Cardiac muscle cell (in vitro differentiated cells and primary cell): ENCODE results near the gene EIF6. TPM values are rescaled to one million over a fixed set of nuclear protein-coding genes. Genes with fewer than 3 reads are reported as not detected.
A peak's percentile ranks its signal among the peaks of the same experiment; 100 is the strongest.

Source experiments
- DNase-seq, 2 donors: peaks; one replicate each; pipeline versions ENCODE4 v3.0.0 to v3.0.0-alpha.2; 2010 to 2017; ENCODE audit warnings: low read depth in 1 of 2, low spot score in 1 of 2
- H3K27ac ChIP-seq: fragments of 200-600 bp; sonication (generic); 2 replicates; pipeline ENCODE4 v1.5.1; 2016
- H3K27me3 ChIP-seq: fragments of 200-600 bp; sonication (generic); 2 replicates; pipeline ENCODE4 v1.6.0; 2016; ENCODE audit warnings: control low read depth
- H3K36me3 ChIP-seq: fragments of 200-600 bp; sonication (generic); 2 replicates; pipeline ENCODE4 v1.5.1; 2016; ENCODE audit warnings: control low read depth
- H3K4me1 ChIP-seq: fragments of 200-600 bp; sonication (generic); 2 replicates; pipeline ENCODE4 v1.8.1; 2017; ENCODE audit warnings: low read depth, mild to moderate bottlenecking, mixed run types
- H3K4me3 ChIP-seq: fragments of 200-600 bp; sonication (generic); 2 replicates; pipeline ENCODE4 v1.5.1; 2016; ENCODE audit warnings: mild to moderate bottlenecking
- H3K9me3 ChIP-seq: fragments of 200-600 bp; sonication (generic); 2 replicates; pipeline ENCODE4 v1.5.1; 2017; ENCODE audit warnings: low read depth, mild to moderate bottlenecking, control low read depth
- polyA plus RNA-seq: library from polyadenylated mRNA; unstranded; fragments of >200 nt; fragmentation: Nextera tagmentation; extraction: Ambion mirVana; gene quantifications from 2 replicates; pipeline ENCODE4 v1.2.1, GENCODE V29; 2016
- total RNA-seq: library from RNA; depleted of rRNA; stranded (reverse); fragments of >200 nt; gene quantifications from 2 replicates; pipeline ENCODE4 v1.2.3, GENCODE V29; 2016
- TF ChIP-seq, protein P1 (sequence below): IDR thresholded peaks from 2 replicates; pipeline ENCODE4 v1.5.1; 2012; ENCODE audit warnings: low read depth, mild to moderate bottlenecking, low read length

The EIF6 gene
- total and polyA plus RNA-seq, 2 experiments from 2014 or later, result 80.4 to 203 TPM

DNA sequence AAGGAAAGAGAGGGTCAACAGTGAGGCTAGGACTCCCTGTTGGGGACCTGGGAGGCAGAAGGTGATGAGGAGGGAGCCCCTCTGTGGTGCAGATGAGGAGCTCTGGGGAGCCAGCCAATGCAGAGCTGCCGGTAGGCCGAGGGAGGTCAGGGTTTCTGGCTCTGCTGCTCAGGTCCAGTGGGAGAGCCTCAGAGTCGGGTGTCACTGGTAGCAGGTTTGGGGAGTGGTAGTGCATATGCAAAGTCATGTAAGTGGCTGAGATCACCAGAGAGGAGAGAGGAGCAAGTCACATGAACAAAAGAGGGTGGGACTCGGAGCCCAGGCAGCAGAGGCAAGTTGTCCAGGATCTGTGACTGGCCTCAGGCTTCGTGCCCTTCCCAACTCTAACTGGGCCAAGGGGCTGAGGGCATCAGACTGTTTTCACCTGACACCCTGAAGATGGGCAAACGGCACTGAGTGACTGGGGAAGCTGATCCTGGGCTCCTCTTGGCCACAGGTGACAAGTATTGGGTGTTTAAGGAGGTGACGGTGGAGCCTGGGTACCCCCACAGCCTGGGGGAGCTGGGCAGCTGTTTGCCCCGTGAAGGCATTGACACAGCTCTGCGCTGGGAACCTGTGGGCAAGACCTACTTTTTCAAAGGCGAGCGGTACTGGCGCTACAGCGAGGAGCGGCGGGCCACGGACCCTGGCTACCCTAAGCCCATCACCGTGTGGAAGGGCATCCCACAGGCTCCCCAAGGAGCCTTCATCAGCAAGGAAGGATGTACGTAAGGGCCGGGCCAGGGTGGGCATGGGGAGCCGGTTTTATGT lies 13.3 kb downstream of the EIF6 start:
- H3K4me1 ChIP-seq, result peaks cover 9% of the 10 kb centered on the region
- H3K9me3 ChIP-seq, result no peaks in the 10 kb centered on the region
- no peaks in the 10 kb centered on the region for H3K36me3 ChIP-seq
- DNase-seq, result no peak
- H3K27me3 ChIP-seq, result no peaks in the 10 kb centered on the region
- TF ChIP-seq, protein P1, sequence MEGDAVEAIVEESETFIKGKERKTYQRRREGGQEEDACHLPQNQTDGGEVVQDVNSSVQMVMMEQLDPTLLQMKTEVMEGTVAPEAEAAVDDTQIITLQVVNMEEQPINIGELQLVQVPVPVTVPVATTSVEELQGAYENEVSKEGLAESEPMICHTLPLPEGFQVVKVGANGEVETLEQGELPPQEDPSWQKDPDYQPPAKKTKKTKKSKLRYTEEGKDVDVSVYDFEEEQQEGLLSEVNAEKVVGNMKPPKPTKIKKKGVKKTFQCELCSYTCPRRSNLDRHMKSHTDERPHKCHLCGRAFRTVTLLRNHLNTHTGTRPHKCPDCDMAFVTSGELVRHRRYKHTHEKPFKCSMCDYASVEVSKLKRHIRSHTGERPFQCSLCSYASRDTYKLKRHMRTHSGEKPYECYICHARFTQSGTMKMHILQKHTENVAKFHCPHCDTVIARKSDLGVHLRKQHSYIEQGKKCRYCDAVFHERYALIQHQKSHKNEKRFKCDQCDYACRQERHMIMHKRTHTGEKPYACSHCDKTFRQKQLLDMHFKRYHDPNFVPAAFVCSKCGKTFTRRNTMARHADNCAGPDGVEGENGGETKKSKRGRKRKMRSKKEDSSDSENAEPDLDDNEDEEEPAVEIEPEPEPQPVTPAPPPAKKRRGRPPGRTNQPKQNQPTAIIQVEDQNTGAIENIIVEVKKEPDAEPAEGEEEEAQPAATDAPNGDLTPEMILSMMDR, result no peak
- no peak overlapping the region for H3K27ac ChIP-seq
- H3K4me3 ChIP-seq, result no peak overlapping the region

DNA sequence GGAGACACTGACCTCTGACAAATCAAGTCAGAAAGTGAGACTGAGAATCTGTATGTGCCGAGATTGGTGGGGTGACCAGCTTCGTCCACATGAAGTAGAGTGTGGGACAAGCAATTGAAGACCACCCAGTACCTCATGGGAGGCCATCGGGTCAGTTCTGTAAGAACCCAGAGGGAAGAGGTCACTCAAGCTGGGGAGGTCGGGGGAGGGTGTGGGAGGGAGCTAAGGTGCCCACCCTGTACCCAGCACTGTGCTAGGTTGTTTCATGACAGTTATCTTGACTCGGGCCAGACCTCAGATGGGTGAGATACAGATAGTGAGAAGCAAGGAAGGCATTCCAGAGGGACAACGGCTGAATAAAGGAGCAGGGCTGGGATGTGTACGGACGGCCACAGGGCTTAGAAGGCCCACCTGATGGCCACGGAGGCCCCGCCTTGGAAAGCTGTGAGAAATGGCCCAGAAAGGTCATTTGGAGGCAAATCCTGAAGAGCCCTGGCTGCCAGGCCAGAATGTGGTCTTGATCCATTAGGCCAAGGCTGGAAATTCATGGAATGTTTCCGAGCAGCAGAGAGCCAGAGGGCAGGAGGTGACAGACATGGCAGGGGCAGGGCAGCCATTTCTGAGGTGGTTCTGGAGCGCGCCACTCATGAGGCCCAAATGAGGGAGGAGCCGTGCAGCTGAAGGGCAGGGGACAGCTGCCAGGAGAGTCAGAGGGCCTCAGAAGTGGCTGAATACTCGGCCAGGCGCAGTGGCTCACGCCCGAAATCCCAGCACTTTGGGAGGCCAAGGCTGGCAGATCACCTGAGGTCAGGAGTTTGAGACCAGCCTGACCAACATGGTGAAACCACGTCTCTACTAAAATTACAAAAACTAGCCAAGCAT lies 14.3 kb downstream of the EIF6 start:
- TF ChIP-seq, protein P1, result no peak
- H3K27me3 ChIP-seq, result no peaks in the 10 kb centered on the region
- DNase-seq, result no peak
- H3K36me3 ChIP-seq, result no peaks in the 10 kb centered on the region
- no peaks in the 10 kb centered on the region for H3K9me3 ChIP-seq
- H3K27ac ChIP-seq, result peak overlapping the region; percentile 62
- no peak overlapping the region for H3K4me3 ChIP-seq
- peaks cover 9% of the 10 kb centered on the region for H3K4me1 ChIP-seq

DNA sequence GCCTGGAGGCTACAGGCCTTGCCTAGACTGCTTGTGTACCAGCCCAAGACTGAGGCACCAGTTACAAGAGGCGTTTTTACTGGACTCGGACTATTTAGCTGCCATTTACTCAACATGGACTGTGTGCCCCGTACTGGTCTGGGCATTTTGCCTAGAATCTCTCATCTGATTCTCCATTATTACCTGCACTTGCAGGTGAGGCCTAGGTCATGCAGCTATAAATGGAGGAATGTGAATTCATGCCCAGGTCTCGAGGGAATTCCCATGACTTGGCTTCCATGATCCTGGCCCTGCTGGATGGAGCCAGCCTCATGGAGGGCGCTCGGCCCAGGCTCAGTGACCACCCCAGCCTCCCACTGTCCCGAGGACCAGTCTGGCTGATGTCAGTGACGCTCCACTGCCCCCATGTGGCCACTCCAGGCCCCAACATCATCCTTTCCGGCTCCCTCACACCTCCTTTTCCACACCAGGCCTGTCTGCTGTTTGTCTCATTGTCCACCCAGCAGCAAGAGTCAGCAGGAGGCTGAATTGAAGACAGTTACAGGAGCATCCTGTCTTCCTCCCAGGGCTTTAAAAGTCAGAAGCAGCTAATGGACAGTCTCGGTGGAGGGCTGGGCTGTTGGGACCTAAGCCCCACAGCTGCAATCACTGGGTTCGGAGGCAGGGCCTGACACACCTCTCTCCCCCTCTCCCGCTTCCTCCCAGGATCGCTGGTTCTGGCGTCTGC lies 15.4 kb downstream of the EIF6 start:
- Histone ChIP-seq H3K4me3 (no peak overlapping the region), H3K27ac (no peak overlapping the region), H3K36me3 (no peaks in the 10 kb centered on the region), H3K9me3 (no peaks in the 10 kb centered on the region), H3K4me1 (peaks cover 9% of the 10 kb centered on the region), H3K27me3 (no peaks in the 10 kb centered on the region)
- peak; percentile 72 to 86 for DNase-seq
- TF ChIP-seq, protein P1, result peak; percentile 87

DNA sequence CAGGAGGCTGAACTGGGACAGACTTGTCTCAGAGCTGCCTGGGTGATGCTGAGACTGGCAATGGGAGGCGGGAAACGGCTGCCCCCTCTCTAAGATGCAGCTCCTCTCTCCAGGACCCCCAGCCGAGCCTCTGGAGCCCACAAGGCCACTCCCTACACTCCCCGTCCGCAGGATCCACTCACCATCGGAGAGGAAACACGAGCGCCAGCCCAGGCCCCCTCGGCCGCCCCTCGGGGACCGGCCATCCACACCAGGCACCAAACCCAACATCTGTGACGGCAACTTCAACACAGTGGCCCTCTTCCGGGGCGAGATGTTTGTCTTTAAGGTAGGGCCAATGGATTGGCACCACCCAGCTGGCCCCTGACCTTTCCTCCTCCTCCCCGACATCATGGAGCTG lies 17.5 kb downstream of the EIF6 start:
- Histone ChIP-seq H3K4me1 (peaks cover 20% of the 10 kb centered on the region), H3K36me3 (no peaks in the 10 kb centered on the region), H3K9me3 (no peaks in the 10 kb centered on the region), H3K4me3 (no peak overlapping the region), H3K27ac (no peak overlapping the region), H3K27me3 (no peaks in the 10 kb centered on the region)
- no peak for DNase-seq
- TF ChIP-seq, protein P1, result no peak

DNA sequence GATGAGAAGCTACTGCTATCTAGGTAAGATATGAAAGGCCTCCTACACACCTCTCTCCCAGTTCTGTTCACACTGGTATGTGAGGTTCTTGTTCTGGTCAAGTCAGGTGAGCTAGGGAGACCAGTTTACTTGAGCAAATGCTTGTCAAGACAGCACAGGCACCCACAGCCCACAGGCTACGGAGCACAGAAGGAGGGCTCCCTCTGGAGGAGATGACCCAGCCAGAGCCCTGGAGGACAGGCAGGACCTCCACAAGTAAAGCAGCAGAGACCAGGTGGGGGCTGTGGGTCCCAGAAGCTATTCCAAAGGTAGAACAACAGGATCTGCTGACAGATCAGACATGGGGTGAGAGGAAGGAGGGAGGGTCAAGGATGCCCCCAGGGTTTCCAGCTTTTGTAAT lies 19.8 kb downstream of the EIF6 start:
- DNase-seq, result peak in 1 of 2 donors; percentile 47
- Histone ChIP-seq H3K36me3 (no peaks in the 10 kb centered on the region), H3K9me3 (no peaks in the 10 kb centered on the region), H3K4me3 (no peak overlapping the region), H3K27me3 (no peaks in the 10 kb centered on the region), H3K4me1 (peaks cover 30% of the 10 kb centered on the region), H3K27ac (no peak overlapping the region)
- TF ChIP-seq, protein P1, result peak; percentile 9
